GM12892 (cell line): ENCODE data around the gene ANKS1A.

ENCODE experiments used
- POLR2A ChIP-seq: IDR thresholded peaks from 2 replicates; pipeline ENCODE4 v1.6.1; 2011; ENCODE audit warnings: low read depth, low read length, control low read depth
- POLR2AphosphoS5 ChIP-seq: IDR thresholded peaks from 2 replicates; pipeline ENCODE4 v1.6.1; 2011; ENCODE audit warnings: low read depth, low read length, control low read depth
- TAF1 ChIP-seq: IDR thresholded peaks from 2 replicates; pipeline ENCODE4 v1.6.1; 2011; ENCODE audit warnings: low read depth, mild to moderate bottlenecking, control low read depth, low read length, borderline replicate concordance

GRCh38 chr6:34957231-34957783, 68.3 kb downstream of the ANKS1A start:
- TF ChIP-seq POLR2A (no peak), POLR2AphosphoS5 (no peak), TAF1 (no peak)
